ENCODE measurements around the gene KRT3. TPM values are rescaled to one million over a fixed set of nuclear protein-coding genes. Genes with fewer than 3 reads are reported as not detected.

KRT3 gene
- total RNA-seq, 1 experiment from 2014 or later = not detected

- no peak for TF ChIP-seq ZNF532 (CRISPR knock-in tag; IDR thresholded peaks at IDR 0.05; ENCODE audit: borderline replicate concordance)
- no peak for TF ChIP-seq ZNF425 (CRISPR knock-in tag; conservative IDR thresholded peaks at IDR 0.05)
- TF ChIP-seq CTCF (IDR thresholded peaks at IDR 0.05) = no peak
- no peak for TF ChIP-seq NFYB (CRISPR knock-in tag; conservative IDR thresholded peaks at IDR 0.05; ENCODE audit: low read depth)
- TF ChIP-seq ATF1 (CRISPR knock-in tag; IDR thresholded peaks at IDR 0.05) = no peak
- no peak for TF ChIP-seq SOX15 (CRISPR knock-in tag; IDR thresholded peaks at IDR 0.05)
- no peak for TF ChIP-seq RORB (CRISPR knock-in tag; IDR thresholded peaks at IDR 0.05)
- TF ChIP-seq AR (CRISPR knock-in tag; IDR thresholded peaks at IDR 0.05) = no peak
- TF ChIP-seq ZMAT4 (CRISPR knock-in tag; IDR thresholded peaks at IDR 0.05) = no peak
- TF ChIP-seq OVOL2 (CRISPR knock-in tag; IDR thresholded peaks at IDR 0.05; ENCODE audit: borderline replicate concordance) = no peak
- no peak for TF ChIP-seq NR1H2 (CRISPR knock-in tag; IDR thresholded peaks at IDR 0.05)
- no peak for TF ChIP-seq ZNF317 (CRISPR knock-in tag; IDR thresholded peaks at IDR 0.05; ENCODE audit: borderline replicate concordance, low read depth)
- TF ChIP-seq MXD4 (CRISPR knock-in tag; IDR thresholded peaks at IDR 0.05; ENCODE audit: borderline replicate concordance) = no peak
- no peak for TF ChIP-seq HMGA2 (CRISPR knock-in tag; IDR thresholded peaks at IDR 0.05)
- no peak for TF ChIP-seq CREM (CRISPR knock-in tag; IDR thresholded peaks at IDR 0.05)
These were observed 24.8 kb downstream of the KRT3 start (continued) for GRCh38 chr12:52771088-52771487.

GRCh38 chr12:52769946-52770345 lies 26.0 kb downstream of the KRT3 start:
- peaks cover 8% of the 10 kb centered on the region for H3K9me3 Mint-ChIP-seq
- DNase-seq (ENCODE audit: low spot score) (no peak), ATAC-seq (no peak)
- no peaks in the 10 kb centered on the region for H3K36me3 Mint-ChIP-seq
- H3K4me3 Mint-ChIP-seq = no peak overlapping the region
- POLR2A ChIA-PET = no interaction called here
- H3K27me3 Mint-ChIP-seq (ENCODE audit: low read depth) = peaks cover 4% of the 10 kb centered on the region
- H3K4me1 Mint-ChIP-seq = no peaks in the 10 kb centered on the region
- CTCF ChIA-PET = no interaction called here
- H3K27ac Mint-ChIP-seq = no peak overlapping the region
- TF ChIP-seq CREM (CRISPR knock-in tag; IDR thresholded peaks at IDR 0.05) = no peak
- TF ChIP-seq ELF4 (CRISPR knock-in tag; IDR thresholded peaks at IDR 0.05; ENCODE audit: low read depth) = no peak
- TF ChIP-seq SP1 (CRISPR knock-in tag; conservative IDR thresholded peaks at IDR 0.05) = no peak
- no peak for TF ChIP-seq ZNF423 (CRISPR knock-in tag; IDR thresholded peaks at IDR 0.05)
- TF ChIP-seq CBFB (CRISPR knock-in tag; IDR thresholded peaks at IDR 0.05; ENCODE audit: low read depth) = no peak
- TF ChIP-seq USF2 (CRISPR knock-in tag; IDR thresholded peaks at IDR 0.05) = no peak
- TF ChIP-seq ZNF416 (CRISPR knock-in tag; IDR thresholded peaks at IDR 0.05) = no peak
- TF ChIP-seq MYBL2 (CRISPR knock-in tag; IDR thresholded peaks at IDR 0.05) = no peak
- no peak for TF ChIP-seq ZMAT4 (CRISPR knock-in tag; IDR thresholded peaks at IDR 0.05)
- no peak for TF ChIP-seq ATF6 (CRISPR knock-in tag; IDR thresholded peaks at IDR 0.05)

Data from WTC11 (cell line).